Measurements from ENCODE around the gene ST6GALNAC5.

The ST6GALNAC5 gene

GRCh38 chr1:77056525-77056924, 189.2 kb downstream of the ST6GALNAC5 start:
- DNase-seq: no peak

GRCh38 chr1:77057994-77058585, 190.8 kb downstream of the ST6GALNAC5 start:
- DNase-seq: no peak

- DNase-seq: no peak
Measured at GRCh38 chr1:77060000-77060399, 192.7 kb downstream of the ST6GALNAC5 start.

- no peak for DNase-seq
Measured at GRCh38 chr1:77061162-77061561, 193.9 kb downstream of the ST6GALNAC5 start.

DNA sequence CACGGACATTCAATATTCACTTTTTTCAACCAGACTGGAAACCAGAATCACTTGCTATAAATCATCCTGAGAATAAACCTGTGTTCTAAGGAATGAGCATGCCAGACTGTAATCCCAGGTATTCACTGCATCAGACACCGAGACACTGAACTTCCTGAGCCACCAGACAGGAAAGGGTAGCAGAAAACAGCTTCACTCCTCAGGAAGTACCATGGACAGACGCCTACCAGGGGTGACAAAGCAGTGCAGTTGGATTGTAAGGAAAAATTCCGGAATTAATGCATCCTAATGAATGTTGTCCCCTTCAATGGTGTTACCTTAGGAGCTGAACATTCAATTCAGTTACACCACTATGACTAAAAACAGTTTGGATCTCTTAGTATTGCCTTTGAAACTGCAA, 195.8 kb downstream of the ST6GALNAC5 start:
- no peak for DNase-seq

GRCh38 chr1:77064246-77064645, 197.0 kb downstream of the ST6GALNAC5 start:
- DNase-seq: no peak

DNA sequence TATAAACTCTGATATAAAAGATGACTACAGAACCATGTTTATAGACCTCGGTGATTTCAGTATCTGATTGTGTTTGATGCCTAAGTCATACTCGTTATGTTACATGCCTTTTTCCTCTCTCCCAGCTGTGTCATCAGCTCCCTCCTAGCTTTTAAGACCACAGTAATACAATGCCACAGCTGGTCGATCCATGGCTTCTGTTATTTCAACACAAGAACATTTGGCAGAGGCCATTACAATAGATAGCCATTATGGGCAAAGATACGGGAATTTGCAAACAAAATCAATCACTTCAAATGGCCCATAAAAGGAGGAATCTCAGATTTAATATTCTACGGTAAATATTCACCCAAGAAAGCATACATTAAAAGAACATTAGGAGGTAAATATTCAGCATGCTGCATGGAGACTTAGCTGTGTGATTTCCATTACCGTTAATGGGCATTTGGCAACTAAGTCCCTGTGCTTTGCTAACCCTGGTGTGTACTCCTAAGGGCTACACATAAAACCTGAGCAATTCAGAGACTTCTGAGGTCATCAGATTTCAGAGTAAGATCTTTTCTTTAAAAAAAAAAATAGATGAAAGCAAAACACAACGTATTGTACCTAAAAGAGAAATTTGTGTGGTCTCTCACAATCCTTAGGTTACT, 198.5 kb downstream of the ST6GALNAC5 start:
- DNase-seq: no peak

GRCh38 chr1:77068013-77068412, 200.7 kb downstream of the ST6GALNAC5 start:
- DNase-seq: no peak

DNA sequence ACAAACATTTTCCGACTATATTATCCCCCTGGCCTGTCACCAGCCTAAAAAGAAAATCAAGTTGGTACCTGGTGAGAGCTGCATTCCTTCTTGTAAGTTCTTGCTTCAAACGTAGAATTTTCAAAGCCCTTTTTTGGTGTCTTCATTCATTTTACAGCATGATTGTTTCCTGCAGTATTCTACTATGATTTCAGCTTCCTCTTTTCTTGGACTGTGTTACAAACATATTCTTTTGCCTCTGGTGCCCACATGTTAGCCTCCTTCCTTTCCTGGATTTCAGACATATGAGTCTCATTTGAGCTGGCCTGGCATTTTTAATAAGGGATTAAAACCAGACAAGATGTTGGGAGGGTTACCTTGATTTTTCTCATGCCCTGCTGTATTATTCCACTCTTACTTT, 209.5 kb downstream of the ST6GALNAC5 start:
- no peak for DNase-seq

DNA sequence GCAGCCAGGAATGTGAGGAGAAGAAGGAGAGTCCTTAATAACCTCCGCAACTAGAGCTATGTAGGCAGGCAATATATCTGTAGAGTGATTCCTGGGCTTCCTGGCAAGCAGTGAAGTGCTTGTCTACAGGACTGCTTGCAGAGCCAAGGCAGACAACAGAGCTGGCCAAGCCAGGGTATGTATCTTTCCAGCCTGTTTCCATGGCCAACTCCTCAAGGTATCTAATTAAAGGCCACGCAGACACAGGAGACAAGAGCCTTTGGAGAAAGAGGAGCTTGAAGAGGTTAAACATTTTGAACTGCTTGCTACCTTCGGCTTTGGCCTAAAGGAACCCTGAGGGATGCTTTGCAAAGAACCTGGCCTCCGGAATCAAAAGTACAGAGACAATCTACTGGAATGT, 214.6 kb downstream of the ST6GALNAC5 start:
- DNase-seq: no peak

DNA sequence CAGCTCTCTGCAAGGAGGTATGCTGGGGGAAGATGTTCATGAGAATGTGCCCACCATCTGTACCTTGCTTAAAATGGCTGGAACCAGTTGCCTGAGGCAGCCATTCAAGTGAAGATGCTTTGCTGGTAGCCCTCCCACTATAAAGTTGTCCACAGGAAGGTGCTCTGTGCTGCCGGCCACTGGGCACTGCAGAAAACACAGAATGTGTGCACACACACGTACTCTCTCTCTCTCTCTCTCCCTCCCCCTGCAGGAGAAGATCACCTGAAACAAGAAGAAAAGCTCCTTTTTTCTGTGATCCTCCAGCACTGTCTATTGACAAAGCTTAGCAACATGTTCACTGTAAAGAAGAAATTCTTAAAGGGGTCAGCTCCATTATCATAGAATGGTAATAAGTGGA, 217.2 kb downstream of the ST6GALNAC5 start:
- DNase-seq: no peak

DNA sequence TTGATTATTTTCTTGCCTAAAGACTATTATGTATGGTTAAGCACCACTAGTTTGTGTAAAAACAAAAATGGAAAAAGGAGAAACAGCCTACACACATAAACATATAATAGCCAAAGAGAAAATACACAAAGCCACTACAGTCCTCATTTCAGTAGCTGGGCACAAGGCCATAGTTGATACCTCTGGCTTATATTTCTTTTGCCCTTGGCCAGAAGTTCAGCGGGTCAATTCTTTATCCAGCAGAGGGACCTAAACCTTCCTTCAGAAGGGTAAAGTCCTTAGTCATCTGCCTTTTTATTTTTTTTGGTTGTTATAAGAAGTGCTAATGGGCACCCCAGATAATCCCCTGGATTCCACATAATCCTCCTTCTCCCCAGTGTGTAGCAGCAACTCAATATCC, 217.8 kb downstream of the ST6GALNAC5 start:
- no peak for DNase-seq

DNA sequence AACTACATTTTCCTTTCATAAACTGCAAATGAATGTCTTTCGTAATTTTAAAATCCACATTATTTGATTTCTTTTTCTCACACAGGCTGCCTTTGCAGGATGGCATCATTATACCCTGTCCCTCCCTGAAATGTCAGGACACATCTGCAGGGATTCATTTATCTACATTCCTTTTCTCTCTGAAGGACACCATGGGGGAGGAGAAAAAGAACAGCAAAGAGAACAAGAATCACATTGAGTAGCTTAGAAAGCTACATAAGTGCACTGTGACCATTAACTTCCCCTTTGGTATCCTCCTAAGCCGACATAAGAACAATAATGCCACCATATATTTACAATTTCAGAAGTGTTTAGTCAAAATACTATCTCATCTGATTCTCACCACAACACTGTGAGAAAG, 222.5 kb downstream of the ST6GALNAC5 start:
- no peak for DNase-seq

GRCh38 chr1:77095236-77095635, 228.0 kb downstream of the ST6GALNAC5 start:
- DNase-seq: no peak

DNA sequence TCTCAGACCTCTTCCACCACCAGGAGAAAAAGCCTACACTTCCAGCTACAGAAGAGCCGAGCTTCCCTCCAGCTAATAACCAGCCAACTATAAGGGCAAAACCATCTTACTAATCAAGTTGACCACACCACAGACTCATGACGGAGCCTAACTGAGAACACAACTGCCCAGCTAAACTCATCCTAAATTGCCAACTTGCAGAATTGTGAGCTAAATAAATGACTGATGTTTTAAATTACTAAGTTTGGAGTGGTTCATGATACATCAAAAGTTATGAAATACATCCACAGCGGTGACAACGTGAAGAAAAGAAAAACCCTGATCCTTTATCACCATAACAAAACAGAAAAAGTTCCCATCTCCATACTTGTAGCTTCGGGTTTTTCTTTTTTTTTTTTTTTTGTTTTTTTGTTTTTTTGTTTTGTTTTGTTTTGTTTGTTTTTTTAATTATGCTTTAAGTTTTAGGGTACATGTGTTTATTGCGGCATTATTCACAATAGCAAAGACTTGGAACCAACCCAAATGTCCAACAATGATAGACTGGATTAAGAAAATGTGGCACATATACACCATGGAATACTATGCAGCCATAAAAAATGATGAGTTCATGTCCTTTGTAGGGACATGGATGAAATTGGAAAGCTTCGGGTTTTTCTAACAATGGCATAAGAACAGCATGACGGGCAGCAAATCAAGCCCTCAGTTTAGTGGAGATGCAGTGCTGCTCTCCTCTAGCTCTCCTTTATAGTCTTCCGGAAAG, 229.4 kb downstream of the ST6GALNAC5 start:
- DNase-seq: no peak

DNA sequence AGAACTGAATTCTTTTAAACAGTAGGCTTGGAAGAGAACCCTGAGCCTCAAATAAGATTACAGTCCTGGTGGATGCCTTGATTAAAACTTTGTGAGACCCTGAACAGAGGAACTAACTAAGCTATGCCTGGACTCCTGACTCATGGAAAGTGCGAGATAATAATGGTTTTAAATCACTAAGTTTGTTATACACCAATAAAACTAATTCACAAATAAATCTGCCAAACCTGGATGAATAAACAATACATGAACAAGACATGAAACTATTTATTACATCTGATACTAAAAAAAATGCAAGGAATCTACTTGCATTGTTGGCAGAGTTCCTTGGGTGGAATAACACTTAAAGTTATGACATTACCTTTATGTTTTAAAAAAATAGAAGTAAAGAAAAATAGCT, 233.6 kb downstream of the ST6GALNAC5 start:
- DNase-seq: no peak

- DNase-seq: no peak
Measured at GRCh38 chr1:77103486-77103885, 236.2 kb downstream of the ST6GALNAC5 start.

- no peak for DNase-seq
Measured at GRCh38 chr1:77104672-77105071, 237.4 kb downstream of the ST6GALNAC5 start.

Measured in stimulated activated CD4-positive, alpha-beta T cell treated with anti-CD3 and anti-CD28 coated beads, Interleukin-2, amount 100 ng/mL, for 48 hours (primary cell).